Pons (tissue), 1 donor: ENCODE measurements around the gene KDM4B.
"Not testable (repeated sequence)": the region's sequence is repeated elsewhere in the genome, so short reads cannot be mapped to it uniquely, and the experiment has no call there.

ENCODE experiments used
- DNase-seq: peaks from one replicate; pipeline ENCODE4 v3.0.0-alpha.2; 2016; ENCODE audit warnings: low spot score

The KDM4B gene

DNA sequence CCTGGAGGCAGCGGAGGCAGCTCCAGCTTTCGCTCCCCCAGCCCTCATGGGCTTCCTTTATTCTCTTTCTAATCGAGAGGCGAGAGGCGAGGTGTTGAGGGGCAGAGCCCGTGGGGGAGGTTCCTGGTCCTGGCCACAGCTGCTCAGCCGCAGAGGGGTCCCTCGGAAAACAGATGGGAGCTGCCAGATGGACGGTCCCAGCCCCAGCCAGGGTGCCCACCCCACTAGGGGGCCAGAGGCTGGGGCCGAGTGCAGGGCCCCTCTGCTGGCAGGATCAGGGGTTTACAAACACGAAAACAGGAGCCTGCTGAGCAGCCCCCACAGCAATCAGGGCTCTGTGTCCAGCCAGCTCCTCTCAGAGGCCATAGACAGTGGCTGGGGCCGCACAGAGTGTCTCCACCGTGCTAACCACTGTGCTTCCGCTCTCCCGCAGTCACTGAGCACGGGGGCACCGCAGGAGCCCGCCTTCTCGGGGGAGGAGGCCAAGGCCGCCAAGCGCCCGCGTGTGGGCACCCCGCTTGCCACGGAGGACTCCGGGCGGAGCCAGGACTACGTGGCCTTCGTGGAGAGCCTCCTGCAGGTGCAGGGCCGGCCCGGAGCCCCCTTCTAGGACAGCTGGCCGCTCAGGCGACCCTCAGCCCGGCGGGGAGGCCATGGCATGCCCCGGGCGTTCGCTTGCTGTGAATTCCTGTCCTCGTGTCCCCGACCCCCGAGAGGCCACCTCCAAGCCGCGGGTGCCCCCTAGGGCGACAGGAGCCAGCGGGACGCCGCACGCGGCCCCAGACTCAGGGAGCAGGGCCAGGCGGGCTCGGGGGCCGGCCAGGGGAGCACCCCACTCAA, 182.2 kb downstream of the KDM4B start:
- DNase-seq, result no peak

DNA sequence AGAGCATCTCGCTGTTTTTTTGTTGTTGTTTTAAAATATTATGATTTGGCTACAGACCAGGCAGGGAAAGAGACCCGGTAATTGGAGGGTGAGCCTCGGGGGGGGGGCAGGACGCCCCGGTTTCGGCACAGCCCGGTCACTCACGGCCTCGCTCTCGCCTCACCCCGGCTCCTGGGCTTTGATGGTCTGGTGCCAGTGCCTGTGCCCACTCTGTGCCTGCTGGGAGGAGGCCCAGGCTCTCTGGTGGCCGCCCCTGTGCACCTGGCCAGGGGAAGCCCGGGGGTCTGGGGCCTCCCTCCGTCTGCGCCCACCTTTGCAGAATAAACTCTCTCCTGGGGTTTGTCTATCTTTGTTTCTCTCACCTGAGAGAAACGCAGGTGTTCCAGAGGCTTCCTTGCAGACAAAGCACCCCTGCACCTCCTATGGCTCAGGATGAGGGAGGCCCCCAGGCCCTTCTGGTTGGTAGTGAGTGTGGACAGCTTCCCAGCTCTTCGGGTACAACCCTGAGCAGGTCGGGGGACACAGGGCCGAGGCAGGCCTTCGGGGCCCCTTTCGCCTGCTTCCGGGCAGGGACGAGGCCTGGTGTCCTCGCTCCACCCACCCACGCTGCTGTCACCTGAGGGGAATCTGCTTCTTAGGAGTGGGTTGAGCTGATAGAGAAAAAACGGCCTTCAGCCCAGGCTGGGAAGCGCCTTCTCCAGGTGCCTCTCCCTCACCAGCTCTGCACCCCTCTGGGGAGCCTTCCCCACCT, 183.3 kb downstream of the KDM4B start:
- DNase-seq, result no peak

DNA sequence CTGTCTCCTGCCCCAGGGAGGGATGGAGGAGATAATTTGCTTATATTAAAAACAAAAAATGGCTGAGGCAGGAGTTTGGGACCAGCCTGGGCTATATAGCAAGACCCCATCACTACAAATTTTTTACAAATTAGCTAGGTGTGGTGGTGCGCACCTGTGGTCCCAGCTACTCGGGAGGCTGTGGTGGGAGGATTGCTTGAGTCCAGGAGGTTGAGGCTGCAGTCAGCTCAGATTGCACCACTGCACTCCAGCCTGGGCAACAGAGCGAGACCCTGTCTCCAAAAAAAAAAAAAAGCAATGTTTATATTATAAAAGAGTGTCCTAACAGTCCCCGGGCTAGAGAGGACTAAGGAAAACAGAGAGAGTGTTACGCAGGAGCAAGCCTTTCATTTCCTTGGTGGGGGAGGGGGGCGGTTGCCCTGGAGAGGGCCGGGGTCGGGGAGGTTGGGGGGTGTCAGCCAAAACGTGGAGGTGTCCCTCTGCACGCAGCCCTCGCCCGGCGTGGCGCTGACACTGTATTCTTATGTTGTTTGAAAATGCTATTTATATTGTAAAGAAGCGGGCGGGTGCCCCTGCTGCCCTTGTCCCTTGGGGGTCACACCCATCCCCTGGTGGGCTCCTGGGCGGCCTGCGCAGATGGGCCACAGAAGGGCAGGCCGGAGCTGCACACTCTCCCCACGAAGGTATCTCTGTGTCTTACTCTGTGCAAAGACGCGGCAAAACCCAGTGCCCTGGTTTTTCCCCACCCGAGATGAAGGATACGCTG, 184.0 kb downstream of the KDM4B start:
- DNase-seq, result no peak

DNA sequence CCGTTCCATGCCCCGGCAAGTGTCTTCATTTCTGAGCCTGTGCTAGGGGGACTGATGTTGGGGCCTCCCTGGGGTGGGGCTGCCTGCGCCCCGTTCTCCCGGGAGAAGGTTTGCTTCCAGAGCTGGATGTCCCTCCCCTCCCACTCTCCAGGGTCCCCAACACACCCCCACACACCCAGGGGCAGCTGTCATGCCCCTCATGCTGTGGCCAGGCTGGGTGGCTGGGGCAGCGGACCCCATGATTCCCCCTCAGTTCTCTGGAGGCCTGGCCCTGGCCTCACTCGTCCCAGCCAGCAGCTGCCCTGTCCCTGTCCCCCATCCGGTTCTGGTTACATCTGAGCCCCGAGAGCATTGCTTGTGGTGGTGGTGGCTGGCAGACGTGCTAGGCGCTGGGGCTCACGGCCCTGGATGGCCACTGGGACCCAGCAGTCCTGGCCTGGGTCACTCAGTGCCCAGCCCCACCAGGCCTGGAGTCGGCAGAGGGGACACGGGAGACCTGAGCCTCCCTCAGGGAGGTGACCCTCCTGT, 184.8 kb downstream of the KDM4B start:
- DNase-seq, result no peak

DNA sequence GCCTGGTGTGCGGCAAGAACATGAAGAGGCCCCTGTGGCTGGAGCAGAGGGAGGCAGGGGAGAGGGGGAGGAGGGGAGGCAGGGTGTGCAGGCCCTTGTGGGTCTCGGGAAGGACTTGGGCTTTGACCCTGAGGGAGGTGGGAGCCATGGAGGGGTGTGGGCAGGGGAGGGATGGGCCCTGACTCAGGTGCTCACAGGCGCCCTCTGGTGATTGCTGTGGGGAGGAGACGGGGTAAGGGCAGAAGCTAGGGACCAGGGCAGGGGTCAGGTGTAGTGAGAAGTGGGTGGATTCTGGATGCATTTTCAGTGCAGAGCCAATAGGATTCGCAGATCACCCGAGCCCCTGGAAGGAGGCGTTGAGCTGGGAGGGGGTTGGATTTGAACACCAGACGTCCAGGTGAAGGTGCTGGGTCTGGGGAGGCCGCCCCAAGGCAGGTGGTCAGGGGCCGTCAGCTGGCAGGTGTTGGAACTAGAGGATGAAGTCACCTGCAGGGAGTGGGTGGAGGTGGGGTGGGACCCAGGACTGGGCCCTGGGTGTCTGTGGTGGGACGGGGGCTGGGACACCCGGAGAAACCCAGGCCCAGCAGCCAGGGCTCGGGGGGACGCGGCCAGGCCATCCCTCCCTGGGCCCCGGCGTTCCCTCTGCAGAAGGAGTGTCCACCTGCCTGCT, 185.4 kb downstream of the KDM4B start:
- DNase-seq, result no peak

DNA sequence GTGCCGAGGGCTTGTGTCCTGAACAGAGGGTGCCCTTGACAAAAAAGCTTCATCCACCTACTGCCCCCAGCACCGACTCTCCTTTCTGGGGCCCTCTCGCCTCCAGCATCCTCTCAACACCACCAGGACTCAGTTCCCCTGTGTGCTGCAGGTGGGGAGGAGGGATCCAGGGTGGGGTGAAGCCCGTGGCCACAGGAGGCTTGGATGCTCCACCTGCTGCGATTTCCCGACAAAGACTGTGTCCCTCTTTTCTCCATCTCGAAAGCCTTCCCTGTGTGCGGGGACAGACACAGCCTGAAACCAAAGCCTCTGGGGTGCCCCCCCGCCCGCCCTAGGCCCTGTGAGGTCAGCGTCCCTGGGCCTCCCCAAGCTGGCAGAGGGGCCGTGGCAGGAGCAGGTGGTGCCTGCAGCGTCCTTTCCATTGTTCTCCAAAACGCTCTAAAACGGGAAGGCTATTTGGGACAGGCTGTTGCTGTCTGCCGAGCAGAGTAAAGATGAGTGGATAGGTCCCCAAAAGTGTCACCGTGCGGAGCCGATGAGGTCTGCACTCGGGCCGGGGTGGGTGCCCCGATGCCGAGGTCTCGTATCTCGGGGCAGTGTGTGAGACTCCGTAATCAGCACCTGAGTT, 186.0 kb downstream of the KDM4B start:
- no peak for DNase-seq

DNA sequence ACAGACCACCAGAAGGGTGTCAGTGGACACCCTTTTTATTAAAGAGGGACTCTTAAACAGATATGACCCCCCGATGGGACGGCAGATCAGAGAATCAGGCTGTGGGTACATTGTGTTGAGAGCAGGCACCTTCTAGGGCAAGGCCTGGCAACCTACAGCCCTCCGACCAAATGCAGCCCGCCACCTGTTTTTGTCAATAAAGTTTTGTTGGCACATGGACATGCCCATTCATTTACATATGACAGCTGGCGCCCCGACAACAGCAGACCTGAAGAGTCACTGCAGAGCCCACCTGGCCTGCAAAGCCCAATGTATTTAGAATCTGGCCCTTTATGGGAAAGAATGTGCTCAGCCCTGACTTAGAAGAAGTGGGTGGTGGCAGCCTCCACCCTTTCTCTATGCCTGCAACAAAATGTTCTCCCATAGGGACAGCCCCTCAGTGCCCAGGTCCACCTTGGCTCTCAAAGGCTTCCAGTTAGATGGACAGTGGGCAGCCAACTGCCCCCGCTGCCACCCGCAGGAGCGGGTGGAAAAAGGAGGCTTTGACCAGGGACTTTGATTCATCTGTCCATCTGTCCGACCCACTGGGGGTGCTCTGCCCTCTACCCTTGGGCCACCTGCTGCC, 186.8 kb downstream of the KDM4B start:
- no peak for DNase-seq

DNA sequence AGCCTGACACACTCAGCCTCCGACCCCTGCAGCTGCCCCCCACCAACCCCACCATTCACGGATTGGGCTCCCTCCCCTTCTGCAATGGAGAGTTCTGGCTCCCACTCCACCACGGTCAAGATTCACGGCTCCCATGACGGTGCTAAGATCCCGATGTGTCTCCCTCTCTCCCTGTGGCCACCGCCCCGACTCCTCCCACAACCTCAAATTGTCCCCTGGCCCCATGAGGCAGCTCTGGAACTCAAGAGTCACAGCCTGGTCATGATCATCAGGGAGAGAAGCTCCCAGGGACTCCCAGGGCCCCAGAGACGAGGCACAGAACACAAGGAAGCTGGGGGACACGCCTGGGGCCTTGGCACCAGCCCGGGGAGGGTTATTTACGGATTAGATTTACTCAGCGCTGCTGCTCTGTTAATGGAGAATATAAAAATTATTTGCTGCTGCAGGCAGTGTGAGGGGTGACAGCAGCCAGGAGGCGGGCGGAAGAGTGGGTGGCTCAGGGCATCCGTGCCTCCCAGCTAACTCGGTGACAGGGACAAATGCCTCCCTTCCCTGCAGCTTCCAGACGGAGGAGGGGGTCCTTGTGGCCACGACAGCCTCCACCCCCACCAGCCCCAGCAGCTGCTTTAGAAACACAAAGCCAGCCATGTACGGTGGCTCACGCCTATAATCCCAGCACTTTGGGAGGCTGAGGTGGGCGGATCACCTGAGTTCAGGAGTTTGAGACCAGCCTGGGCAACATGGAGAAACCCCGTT, 187.5 kb downstream of the KDM4B start:
- DNase-seq, result no peak

DNA sequence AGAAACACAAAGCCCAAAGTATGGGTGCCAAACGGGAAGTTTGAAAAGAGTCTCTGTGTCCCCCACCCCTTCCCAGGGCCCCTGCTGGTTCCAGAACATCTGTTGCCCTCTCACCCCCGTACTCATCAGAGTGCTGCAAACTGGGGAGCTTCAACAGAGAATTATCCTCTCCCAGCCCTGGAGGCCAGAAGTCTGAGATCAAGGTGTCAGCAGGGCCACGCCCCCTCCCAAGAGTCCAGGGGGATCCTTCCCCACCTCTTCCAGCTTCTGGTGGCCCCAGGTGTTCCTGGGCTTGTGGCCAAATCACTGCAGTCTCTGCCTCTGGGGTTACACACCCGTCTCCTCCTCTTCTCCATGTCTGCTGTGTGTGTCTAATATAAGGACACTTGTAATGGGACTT, 188.3 kb downstream of the KDM4B start:
- no peak for DNase-seq

DNA sequence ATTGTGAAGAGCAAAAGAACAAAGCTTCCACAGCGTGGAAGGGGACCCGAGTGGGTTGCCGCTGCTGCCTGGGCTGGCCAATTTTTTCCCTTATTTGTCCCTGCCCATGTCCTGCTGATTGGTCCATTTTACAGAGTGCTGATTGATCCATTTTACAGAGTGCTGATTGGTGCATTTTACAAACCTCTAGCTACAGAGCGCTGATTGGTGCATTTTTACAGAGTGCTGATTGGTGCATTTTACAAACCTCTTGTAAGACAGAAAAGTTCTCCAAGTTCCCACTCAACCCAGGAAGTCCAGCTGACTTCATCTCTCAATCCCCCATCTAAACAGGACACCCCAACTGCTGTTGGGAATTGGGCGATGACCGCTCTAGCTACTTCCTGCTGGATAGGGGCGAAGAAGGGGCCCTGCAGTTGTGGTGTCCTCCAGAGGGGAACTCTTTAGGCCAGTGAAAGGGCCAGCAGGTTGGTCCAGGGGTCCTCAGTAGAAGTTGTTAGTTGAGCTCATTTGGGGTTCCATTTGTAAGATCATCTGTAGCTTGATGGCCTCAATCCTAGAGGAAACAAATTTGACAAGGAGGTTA, 189.7 kb downstream of the KDM4B start:
- not testable (repeated sequence) for DNase-seq

DNA sequence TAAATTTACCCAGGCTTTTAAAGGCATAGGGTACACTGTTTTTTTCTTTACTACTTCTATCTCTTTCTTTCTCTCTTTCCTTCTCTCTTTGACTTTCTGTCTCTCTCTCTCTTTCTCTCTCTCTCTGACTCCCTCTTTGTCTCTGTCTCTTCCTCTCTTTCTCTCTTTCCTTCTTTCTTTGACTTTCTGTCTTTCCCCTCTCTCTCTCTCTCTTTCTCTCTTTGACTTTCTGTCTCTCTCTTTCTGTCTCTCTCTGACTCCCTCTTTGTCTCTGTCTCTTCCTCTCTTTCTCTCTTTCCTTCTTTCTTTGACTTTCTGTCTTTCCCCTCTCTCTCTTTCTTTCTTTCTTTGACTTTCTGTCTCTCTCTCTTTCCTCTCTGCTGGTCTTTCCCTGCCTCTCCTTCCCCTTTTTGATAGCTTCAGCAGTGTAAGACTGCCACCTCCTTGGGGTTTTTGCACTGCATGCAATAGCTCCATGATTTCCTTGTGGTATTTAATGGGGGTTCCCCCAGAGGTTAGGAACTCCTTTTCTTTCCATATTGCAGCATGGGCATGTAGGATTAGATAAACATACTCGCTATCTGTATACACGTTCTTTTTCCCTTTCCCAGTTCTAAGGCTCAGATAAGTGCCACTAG, 191.4 kb downstream of the KDM4B start:
- DNase-seq, result not testable (repeated sequence)

DNA sequence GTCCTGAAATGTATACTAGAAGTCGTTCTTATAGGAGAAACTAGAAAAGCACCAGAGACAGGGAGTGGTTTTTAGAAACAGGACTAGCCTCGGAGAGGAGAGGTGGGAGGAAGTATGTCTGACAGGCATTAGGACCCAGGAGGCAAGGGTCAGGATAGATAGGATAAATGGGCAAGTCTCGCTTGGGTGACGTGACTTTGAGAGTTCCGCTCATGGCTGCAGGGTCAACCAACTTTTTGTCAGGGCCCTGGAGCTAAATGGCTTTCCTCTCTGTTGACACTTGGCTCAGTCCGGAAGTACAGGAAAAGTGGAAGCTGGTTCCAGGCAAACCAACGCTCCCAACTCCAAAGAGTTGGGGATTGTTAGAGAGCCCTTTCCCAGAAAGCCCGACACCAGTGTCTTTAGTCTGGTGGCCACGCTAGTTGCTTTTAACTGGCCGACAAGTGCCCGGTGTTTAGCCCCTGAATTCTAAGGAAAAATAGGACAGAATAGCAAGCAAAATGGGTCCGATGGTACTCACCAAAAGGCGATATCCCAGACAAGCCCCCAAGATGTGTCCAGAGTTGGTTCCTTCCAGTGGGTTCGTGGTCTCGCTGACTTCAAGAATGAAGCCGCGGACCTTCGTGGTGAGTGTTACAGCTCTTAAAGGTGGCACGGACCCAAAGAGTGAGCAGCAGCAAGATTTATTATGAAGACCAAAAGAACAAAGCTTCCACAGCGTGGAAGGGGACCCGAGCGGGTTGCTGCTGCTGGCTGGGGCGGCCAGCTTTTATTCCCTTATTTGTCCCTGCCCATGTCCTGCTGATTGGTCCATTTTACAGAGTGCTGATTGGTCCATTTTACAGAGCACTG, 196.2 kb downstream of the KDM4B start:
- not testable (repeated sequence) for DNase-seq

DNA sequence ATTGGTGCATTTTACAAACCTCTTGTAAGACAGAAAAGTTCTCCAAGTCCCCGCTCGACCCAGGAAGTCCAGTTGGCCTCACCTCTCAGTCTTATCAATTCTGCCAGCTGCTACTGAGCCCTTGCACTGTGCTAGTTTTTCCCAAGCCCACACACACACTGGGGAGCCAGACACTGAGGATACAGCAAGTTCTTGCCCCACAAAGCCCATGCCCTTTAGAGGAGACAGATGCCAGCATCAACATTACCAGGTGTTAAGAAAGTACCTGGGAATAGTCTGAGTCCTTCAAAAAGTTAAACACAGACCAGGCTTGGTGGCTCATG, 196.7 kb downstream of the KDM4B start:
- no peak for DNase-seq

DNA sequence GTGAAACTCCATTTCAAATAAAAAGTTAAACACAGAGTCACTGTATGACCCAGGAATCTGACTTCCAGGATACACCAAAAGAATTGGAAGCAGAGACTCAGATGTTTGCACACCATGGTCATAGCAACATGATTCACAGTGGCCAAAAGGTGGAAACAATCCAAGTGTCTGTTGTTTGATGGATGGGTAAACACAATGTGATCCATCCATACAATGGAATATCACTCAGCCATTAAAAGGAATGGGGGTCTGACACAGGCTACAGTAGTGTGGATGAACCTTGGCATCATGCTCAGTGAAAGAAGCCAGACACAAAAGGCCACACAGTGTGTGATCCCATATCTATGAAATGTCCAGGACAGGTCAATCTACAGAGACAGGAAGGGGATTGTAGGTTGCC, 197.3 kb downstream of the KDM4B start:
- DNase-seq, result no peak

DNA sequence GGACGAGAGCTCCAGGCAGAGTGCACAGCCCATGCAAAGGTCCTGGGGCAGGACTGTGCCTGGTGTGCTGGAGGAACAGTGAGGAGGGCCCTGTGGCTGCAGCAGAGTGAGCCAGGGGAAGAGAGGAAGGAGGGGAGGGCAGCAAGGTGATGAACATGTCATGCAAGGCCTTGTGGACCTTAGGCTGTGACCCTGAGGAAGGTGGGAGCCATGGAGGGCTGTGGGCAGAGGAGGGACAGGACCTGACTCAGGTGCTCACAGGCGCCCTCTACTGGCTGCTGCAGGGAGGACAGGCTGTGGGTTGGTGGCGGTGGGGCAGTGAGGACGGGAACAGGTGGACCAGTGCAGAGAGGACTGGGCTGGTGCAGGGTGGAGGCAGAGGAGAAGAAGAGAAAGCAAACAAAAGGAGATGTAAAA, 201.4 kb downstream of the KDM4B start:
- no peak for DNase-seq

DNA sequence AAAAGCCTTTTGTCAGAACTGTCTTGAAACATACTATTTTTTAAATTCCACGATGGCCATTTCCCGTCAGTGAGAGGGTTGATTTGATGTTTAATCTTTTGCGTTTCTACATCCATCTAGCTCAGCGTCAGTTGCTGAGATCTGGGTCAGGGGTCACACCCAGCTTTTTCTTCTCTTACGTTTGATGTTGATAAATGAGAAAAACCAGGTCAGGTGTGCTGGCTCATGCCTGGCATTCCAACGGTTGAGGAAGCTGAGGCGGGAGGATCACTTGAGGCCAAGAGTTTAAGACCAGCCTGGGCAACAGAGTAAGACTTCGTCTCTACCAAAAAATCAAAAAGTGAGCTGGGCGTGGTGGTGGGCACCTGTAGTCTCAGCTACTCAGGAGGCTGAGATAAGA, 202.8 kb downstream of the KDM4B start:
- DNase-seq, result no peak

DNA sequence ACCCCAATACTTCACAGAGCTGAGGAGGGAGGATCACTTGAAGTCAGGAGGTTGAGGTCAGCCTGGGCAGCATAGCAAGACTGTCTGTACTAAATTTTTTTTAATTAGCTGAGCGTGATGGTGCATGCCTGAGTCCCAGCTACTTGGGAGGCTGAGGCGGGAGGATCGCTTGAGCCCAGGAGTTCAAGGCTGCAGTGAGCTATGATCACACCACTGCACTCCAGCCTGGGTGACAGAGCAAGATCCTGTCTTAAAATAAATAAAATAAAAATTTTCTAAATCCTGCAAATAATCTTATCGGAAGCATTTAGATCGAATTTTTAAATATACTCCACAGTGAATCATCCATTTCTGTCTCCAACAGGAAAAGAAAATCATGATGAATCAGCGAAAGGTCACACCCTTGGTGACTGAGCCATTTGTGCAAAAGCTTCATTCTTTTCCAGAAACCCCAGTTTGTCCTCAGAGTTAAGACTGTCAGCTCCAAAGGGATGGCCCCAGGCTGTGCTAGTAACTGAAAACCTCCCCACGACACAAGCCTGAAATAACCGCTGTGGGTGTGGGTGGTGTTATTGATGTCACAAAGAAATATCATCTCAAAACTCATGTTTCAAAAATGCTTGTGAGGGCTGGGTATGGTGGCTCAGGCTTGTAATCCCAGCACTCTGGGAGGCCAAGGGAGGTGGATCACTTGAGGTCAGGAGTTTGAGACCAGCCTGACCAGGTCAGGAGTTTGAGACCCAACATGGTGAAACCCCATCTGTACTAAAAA, 204.1 kb downstream of the KDM4B start:
- no peak for DNase-seq

DNA sequence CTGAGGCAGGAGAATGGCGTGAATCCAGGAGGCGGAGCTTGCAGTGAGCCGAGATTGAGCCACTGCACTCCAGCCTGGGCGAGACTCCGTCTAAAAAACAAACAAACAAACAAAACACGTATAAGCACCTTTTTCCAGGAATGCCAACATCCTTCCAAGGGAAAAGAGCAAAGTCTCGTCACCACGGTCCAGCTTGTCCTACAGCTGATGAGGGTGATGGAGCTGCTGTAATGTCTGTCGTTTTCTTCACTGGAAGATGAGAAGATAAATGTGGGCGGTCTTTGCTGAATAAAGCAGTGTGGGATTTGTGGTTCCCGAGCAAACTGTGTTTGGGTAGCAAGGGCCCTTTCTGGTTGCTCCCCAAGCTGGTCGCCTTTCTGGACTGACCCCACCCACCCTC, 205.1 kb downstream of the KDM4B start:
- DNase-seq, result no peak
